ENCODE data around the gene IFT122.

IFT122 gene

DNA sequence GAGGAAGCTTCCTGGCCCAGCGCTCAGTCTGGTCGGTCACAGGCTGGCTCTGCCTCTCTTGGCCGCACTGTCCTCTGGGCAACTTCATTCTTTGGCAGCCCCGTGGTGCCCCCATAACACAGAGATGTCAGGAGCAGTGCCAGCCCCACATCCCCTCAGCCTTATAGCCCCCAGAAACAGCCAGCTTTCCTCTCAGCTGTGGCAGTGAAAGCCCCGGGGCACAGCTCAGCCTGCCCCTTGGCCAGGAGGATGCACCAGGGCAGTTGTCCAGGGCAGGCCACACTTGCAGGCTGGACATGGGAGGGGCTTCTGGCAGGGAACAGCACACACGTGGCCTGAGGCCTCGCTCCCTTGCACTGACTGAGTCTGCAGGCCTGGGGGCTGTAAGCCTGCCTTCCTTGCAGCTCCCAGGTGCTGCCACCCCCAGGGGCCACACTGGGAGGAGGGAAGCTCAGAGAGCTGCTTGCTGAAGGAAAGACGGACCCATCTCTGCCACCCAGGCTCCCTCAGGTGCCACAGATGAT lies 78.1 kb downstream of the IFT122 start:
- TF ChIP-seq CTCF (IDR thresholded peaks at IDR 0.05; ENCODE audit: borderline replicate concordance, insufficient read depth, low read depth, low read length), result no peak
- no peak overlapping the region for H3K4me3 ChIP-seq (ENCODE audit: low read depth, low read length)

- no peak for TF ChIP-seq CTCF (IDR thresholded peaks at IDR 0.05; ENCODE audit: borderline replicate concordance, insufficient read depth, low read depth, low read length)
- no peak overlapping the region for H3K4me3 ChIP-seq (ENCODE audit: low read depth, low read length)
Measured at GRCh38 chr3:129518581-129518980, 78.6 kb downstream of the IFT122 start.

DNA sequence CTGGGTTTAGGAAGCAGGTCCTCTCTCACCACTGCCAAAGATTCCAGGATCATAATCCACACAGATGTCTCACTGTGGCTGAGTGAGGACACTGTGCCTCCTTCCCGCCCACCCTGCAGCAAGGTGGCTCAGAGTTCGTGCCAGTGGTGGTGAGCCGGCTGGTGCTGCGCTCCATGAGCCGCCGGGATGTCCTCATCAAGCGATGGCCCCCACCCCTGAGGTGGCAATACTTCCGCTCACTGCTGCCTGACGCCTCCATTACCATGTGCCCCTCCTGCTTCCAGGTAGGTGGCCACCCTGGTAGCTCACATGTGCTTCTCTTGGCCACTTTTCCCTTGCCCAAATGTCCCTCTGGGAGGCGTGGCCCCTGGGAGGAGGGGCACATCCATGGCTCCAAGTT lies 79.4 kb downstream of the IFT122 start:
- no peak overlapping the region for H3K4me3 ChIP-seq (ENCODE audit: low read depth, low read length)
- TF ChIP-seq CTCF (IDR thresholded peaks at IDR 0.05; ENCODE audit: borderline replicate concordance, insufficient read depth, low read depth, low read length), result no peak

DNA sequence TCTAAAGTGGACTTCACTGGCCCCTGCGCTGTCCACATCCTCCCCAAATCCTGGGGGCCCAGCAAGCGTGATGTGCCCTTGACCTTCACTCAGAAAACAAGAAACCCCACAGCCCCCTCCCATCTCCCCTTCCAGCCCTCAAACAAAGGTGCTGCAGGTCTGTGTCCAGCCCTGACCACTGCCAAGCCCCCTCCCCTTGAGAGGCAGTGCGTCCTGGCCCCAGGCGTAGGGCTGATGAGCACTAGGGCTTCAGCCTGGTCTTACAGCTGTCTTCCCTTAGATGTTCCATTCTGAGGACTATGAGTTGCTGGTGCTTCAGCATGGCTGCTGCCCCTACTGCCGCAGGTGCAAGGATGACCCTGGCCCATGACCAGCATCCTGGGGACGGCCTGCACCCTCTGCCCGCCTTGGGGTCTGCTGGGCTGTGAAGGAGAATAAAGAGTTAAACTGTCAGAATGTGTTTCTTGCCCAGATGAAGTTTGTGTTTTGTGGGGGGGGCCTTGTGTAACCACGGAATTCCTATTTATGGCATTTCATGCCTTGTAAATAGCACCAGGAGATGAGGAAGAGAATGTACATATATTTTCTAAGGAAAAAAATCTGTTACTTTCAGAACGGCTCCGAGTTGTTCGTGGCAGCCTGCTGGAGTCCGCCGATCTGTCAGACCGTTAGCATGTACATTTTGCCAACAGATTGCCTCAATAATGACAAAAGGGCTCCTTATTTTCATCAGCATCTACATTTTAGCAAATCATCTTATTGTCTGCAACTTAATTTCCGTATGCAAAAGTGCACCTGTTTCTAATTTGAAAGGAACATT lies 80.1 kb downstream of the IFT122 start:
- TF ChIP-seq CTCF (IDR thresholded peaks at IDR 0.05; ENCODE audit: borderline replicate concordance, insufficient read depth, low read depth, low read length), result no peak
- no peak overlapping the region for H3K4me3 ChIP-seq (ENCODE audit: low read depth, low read length)

GRCh38 chr3:129520960-129521359 lies 80.9 kb downstream of the IFT122 start:
- TF ChIP-seq CTCF (IDR thresholded peaks at IDR 0.05; ENCODE audit: borderline replicate concordance, insufficient read depth, low read depth, low read length), result no peak
- H3K4me3 ChIP-seq (ENCODE audit: low read depth, low read length), result no peak overlapping the region

GRCh38 chr3:129521611-129522010 lies 81.6 kb downstream of the IFT122 start:
- no peak overlapping the region for H3K4me3 ChIP-seq (ENCODE audit: low read depth, low read length)
- TF ChIP-seq CTCF (IDR thresholded peaks at IDR 0.05; ENCODE audit: borderline replicate concordance, insufficient read depth, low read depth, low read length), result no peak

DNA sequence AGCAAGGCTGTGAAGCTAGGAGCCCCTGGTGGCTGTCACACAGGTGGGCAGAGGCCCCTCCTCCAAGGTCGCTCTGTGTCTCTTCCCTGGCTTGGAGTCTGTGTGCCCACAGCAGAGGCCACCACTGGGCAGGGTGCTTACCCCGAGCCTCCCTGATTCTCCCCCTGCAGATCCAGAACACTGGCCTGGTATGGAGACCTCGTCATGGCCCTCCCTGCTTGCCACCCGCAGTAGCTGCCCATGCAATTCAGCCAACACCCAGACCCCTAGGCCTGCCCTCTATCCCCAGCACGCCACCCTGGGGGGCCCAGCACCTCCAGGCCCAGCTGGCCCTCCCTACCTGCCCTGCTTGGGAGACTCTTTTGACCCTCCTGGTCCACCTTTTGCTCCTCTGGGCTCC lies 82.9 kb downstream of the IFT122 start:
- TF ChIP-seq CTCF (IDR thresholded peaks at IDR 0.05; ENCODE audit: borderline replicate concordance, insufficient read depth, low read depth, low read length), result no peak
- no peak overlapping the region for H3K4me3 ChIP-seq (ENCODE audit: low read depth, low read length)
